K562 (cell line): ENCODE measurements around the gene CSTB. TPM values are rescaled to one million over a fixed set of nuclear protein-coding genes. Genes with fewer than 3 reads are reported as not detected.
A peak's percentile ranks its signal among the peaks of the same experiment; 100 is the strongest.

Source experiments
- ATAC-seq: fragments of 200-7000 bp; cut with Tn5 transposase; 3 replicates; pipeline ENCODE4 v1.9.1; 2020; ENCODE audit warnings: moderate library complexity
- BruUV-seq: library from RNA; stranded (reverse); fragments of 400-500 nt; replicated peaks from 2 replicates; lab custom pipeline; 2021; lab: Mats Ljungman, UMichigan
- CTCF ChIA-PET: fragments of 300-600 bp; formaldehyde crosslinking; extraction: SDS; loops from one replicate; lab custom pipeline; 2021; ENCODE audit warnings: low intra/inter-chr PET ratio; lab: Yijun Ruan, JAX
- POLR2A ChIA-PET: fragments of 300-600, 350-650 bp; sonication (Branson Sonifier 250); formaldehyde crosslinking; extraction: SDS; loops from one replicate; lab custom pipeline; 2021; ENCODE audit warnings: antibody characterized with exemption, inconsistent platforms; lab: Yijun Ruan, JAX
- DNase-seq, 4 experiments: peaks; one replicate each; pipeline versions ENCODE4 v3.0.0 to v3.0.0-alpha.2; 2011 to 2018; ENCODE audit warnings: low spot score in 3 of 4, mixed read lengths in 3 of 4; ENCODE audit errors: extremely low read depth in 1 of 4
- FAIRE-seq: peaks from 2 replicates; lab custom pipeline; 2011; peaks lifted over from hg19 to GRCh38; lab: Jason Lieb, UNC
- H2AFZ ChIP-seq: 2 replicates; pipeline ENCODE4 v1.6.0; 2011; ENCODE audit warnings: low read depth, low read length, control low read depth, inconsistent platforms
- H3K27ac ChIP-seq: fragments of 200-600 bp; 3 replicates; pipeline ENCODE4 v1.8.0; 2011; ENCODE audit warnings: low read depth, mild to moderate bottlenecking, control low read depth, inconsistent platforms, low read length, moderate library complexity, mixed read lengths; ENCODE audit errors: extremely low read depth
- H3K27me3 ChIP-seq, 2 experiments: fragments of 300-600 bp in 1 of 2; 2 replicates in 1 of 2; 3 replicates in 1 of 2; pipeline versions ENCODE4 v1.6.0 to v1.8.0; 2011; ENCODE audit warnings: inconsistent platforms in 2 of 2, low read length in 2 of 2, mild to moderate bottlenecking in 1 of 2, mixed read lengths in 1 of 2, moderate library complexity in 1 of 2; ENCODE audit not compliant: control insufficient read depth in 2 of 2, insufficient read depth in 2 of 2
- H3K36me3 ChIP-seq: fragments of 300-600 bp; 3 replicates; pipeline ENCODE4 v1.8.0; 2011; ENCODE audit warnings: mild to moderate bottlenecking, low read length, inconsistent platforms; ENCODE audit not compliant: control insufficient read depth, insufficient read depth
- H3K4me1 ChIP-seq, 2 experiments: fragments of 200-600 bp in 1 of 2; replicated peaks in 1 of 2; 2 replicates in 1 of 2; 3 replicates in 1 of 2; pipeline versions ENCODE4 v1.5.1 to v1.8.0; 2011; ENCODE audit warnings: inconsistent platforms in 2 of 2, low read length in 2 of 2, mild to moderate bottlenecking in 1 of 2, mixed read lengths in 1 of 2, moderate library complexity in 1 of 2; ENCODE audit not compliant: control insufficient read depth in 2 of 2, insufficient read depth in 2 of 2
- H3K4me2 ChIP-seq: 2 replicates; pipeline ENCODE4 v1.6.1; 2011; ENCODE audit warnings: low read length, control low read depth, inconsistent platforms, mixed read lengths; ENCODE audit not compliant: insufficient read depth
- H3K4me3 ChIP-seq: fragments of 200-600 bp; sonication (generic), shearing (Covaris generic); 2 replicates; pipeline ENCODE4 v1.5.1; 2016; ENCODE audit warnings: control low read depth, inconsistent platforms
- H3K79me2 ChIP-seq: fragments of 200-600 bp; 3 replicates; pipeline ENCODE4 v1.8.0; 2011; ENCODE audit warnings: low read length, inconsistent platforms; ENCODE audit not compliant: control insufficient read depth, insufficient read depth
- H3K9ac ChIP-seq, 2 experiments: 2 replicates each; pipeline versions ENCODE4 v1.6.0 to v1.6.1; 2011; ENCODE audit warnings: low read depth in 2 of 2, low read length in 2 of 2, control low read depth in 1 of 2, inconsistent platforms in 1 of 2, mild to moderate bottlenecking in 1 of 2, mixed read lengths in 1 of 2; ENCODE audit not compliant: insufficient read depth in 1 of 2
- H3K9me1 ChIP-seq: one replicate; pipeline ENCODE4 v1.6.0; 2011; ENCODE audit warnings: inconsistent platforms, mild to moderate bottlenecking, low read length, moderate library complexity; ENCODE audit not compliant: control insufficient read depth, insufficient read depth
- H3K9me3 ChIP-seq: replicated peaks from 2 replicates; pipeline ENCODE4 v1.5.1; 2011; ENCODE audit warnings: low read depth, low read length, inconsistent platforms; ENCODE audit not compliant: control insufficient read depth, insufficient read depth
- H4K20me1 ChIP-seq: replicated peaks from 2 replicates; pipeline ENCODE4 v1.6.1; 2011; ENCODE audit warnings: low read length, inconsistent platforms, mixed read lengths; ENCODE audit not compliant: control insufficient read depth, insufficient read depth
- EGR1 ChIP-seq: fragments of 450-650 bp; conservative IDR thresholded peaks from 2 replicates; pipeline ENCODE4 v1.6.1; 2017; ENCODE audit warnings: mild to moderate bottlenecking
- JUNB ChIP-seq: fragments of 450-650 bp; formaldehyde crosslinking; conservative IDR thresholded peaks from 2 replicates; pipeline ENCODE4 v1.4.0; 2020; ENCODE audit warnings: mild to moderate bottlenecking
- KAT2B ChIP-seq: IDR thresholded peaks from one replicate; pipeline ENCODE4 v1.6.1; 2012; ENCODE audit warnings: low read depth, mild to moderate bottlenecking, control low read depth, inconsistent platforms, low read length, moderate library complexity
- NRF1 ChIP-seq, 2 experiments: fragments of 450-650 bp; IDR thresholded peaks in 1 of 2; conservative IDR thresholded peaks in 1 of 2; 2 replicates each; pipeline ENCODE4 v1.6.1; 2014; ENCODE audit warnings: mild to moderate bottlenecking in 2 of 2
- POLR2G ChIP-seq: fragments of 200-400 bp; formaldehyde crosslinking; IDR thresholded peaks from 2 replicates; pipeline ENCODE4 v1.6.1; 2017; ENCODE audit warnings: low read depth, mild to moderate bottlenecking, antibody characterized with exemption, low read length, moderate library complexity
- SAFB2 ChIP-seq: fragments of 200-400 bp; formaldehyde crosslinking; IDR thresholded peaks from 2 replicates; pipeline ENCODE4 v1.6.1; 2018; ENCODE audit warnings: borderline replicate concordance, low read length, low read depth, moderate library complexity; ENCODE audit not compliant: severe bottlenecking
- ZC3H8 ChIP-seq: fragments of 450-650 bp; IDR thresholded peaks from 2 replicates; pipeline ENCODE4 v1.6.1; 2017
- ZNF830 ChIP-seq: fragments of 250-450 bp; sonication (Bioruptor Pico); IDR thresholded peaks from 2 replicates; pipeline ENCODE4 v1.5.0; 2021; ENCODE audit warnings: mild to moderate bottlenecking
- WGBS: fragments of 100-300 bp; shearing (Covaris generic); methylation state at CpG from one replicate; pipeline ENCODE4 v1.1.6; 2016; ENCODE audit warnings: low coverage, mixed read lengths; ENCODE audit not compliant: insufficient coverage; ENCODE audit errors: missing lambda C conversion rate; 5-methylcytosine and 5-hydroxymethylcytosine counted together
- in situ Hi-C: fragments of 300-500 bp; cut with MboI; formaldehyde crosslinking; loops from 4 replicates; pipeline ENCODE4 v1.15.0; 2018; ENCODE audit warnings: inconsistent platforms, mixed read lengths
- intact Hi-C: fragments of 100-400 bp; cut with micrococcal nuclease; formaldehyde crosslinking; loops from 2 replicates; pipeline ENCODE4 v1.14.2; 2022
- polyA plus RNA-seq, 8 experiments: library from polyadenylated mRNA; depleted of rRNA in 4 of 8; stranded (reverse) in 5 of 8; unstranded in 3 of 8; fragments of >200 nt; fragmentation: Nextera tagmentation in 2 of 8; fragmentation: Illumina TruSeq in 1 of 8; extraction: Ambion mirVana in 2 of 8; extraction: Trizol in 1 of 8; gene quantifications; 2 replicates each; pipeline versions ENCODE4 v1.2.1 to v1.2.3, GENCODE V29; 2011 to 2014; ENCODE audit warnings: inconsistent platforms in 1 of 8, missing spikeins in 1 of 8
- total RNA-seq, 7 experiments: library from RNA; depleted of rRNA in 6 of 7; stranded (reverse); fragments of >200 nt in 6 of 7; fragmentation: Illumina TruSeq in 2 of 7; extraction: Trizol in 2 of 7; gene quantifications; 2 replicates each; pipeline versions ENCODE4 v1.2.1 to v1.2.3, GENCODE V29; 2011 to 2021; ENCODE audit warnings: low replicate concordance in 1 of 7
- TF ChIP-seq, protein P1 (sequence below): sonication (generic); formaldehyde crosslinking; IDR thresholded peaks from 2 replicates; pipeline ENCODE4 v1.9.0; 2022; ENCODE audit warnings: mild to moderate bottlenecking, missing genetic modification reagents

CSTB gene
- total and polyA plus RNA-seq, 9 of the 15 experiments (the other 6 are each of a cell fraction or from before 2014, with no cell fraction given) = 12.4 to 65.0 (median 31.7) TPM

DNA sequence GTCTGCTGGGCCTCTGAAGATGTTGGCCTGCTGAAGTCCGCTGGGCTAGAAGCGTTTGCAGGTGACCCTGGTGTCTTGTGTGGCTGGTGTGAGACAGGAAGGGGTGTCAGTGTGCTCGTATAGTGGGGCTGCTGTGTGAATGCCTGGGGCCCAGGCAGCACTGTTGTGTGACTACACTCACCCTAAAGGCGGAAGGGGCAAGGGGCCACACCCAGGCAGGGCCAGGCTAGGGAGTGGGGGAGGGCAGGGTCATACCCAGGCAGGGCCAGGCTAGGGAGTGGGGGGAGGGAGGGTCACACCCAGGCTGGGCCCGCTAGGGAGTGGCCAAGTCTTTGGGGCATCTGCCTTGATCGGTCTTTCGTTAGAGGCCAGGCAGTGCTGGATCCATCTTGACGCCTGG, 32.2 kb downstream of the CSTB start:
- WGBS = 96% methylated on average over 7 of the region's 8 CpGs
- POLR2A ChIA-PET = no interaction called here

DNA sequence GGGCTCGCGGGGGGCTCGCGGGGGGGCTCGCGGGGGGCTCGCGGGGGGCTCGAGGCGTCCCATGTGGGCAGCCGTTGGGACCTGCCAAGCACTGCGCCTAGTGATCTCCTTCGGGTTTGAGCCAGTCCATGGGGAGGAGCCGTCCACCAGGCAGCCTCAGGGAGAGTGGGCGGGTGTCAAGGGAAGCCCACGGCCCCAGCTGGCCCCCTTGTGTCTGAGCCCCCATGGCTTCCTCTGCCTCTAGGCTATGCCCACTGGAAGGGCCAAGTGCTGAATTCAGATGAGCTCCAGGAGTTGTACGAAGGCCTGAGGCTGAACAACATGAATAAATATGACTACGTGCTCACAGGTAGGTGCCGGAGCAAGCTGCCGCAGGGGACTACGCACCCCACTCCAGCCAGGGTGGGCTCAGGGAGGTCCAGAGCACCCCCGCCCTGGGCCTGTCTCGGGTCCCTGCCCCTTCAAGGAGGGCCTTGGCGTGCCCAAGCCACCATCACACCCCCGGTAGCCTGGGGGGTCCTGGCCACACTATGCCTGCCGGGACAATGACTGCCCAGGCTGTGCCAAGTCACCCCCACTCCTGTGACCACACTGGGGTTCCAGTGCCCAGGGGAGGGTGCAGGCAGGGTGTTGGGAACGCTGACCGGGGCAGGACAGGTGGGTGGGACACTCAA, 34.5 kb downstream of the CSTB start:
- H3K4me2 ChIP-seq = no peak overlapping the region

More for the DNA sequence above, 32.2 kb downstream of the CSTB start:
- Histone ChIP-seq H3K27me3 (no peaks in the 10 kb centered on the region), H2AFZ (no peak overlapping the region), H3K9me1 (no peaks in the 10 kb centered on the region), H3K4me2 (no peak overlapping the region), H3K9ac (peak overlapping the region in 1 of 2 experiments; percentile 72; a peak in 2 of 4 replicates), H3K4me3 (no peak overlapping the region), H4K20me1 (peaks cover 11% of the 10 kb centered on the region; the same call in 1 of the 2 replicates), H3K9me3 (no peaks in the 10 kb centered on the region), H3K36me3 (peaks cover 81% of the 10 kb centered on the region; the same call in 2 of the 3 replicates), H3K27ac (no peak overlapping the region), H3K4me1 (peaks cover 13 to 41% of the 10 kb centered on the region in 2 experiments; a peak in 4 of 5 replicates), H3K79me2 (peaks cover 19% of the 10 kb centered on the region)
- no peak for ATAC-seq
- intact Hi-C loops (no loop called here), in situ Hi-C loops (no loop called here)
- no peak for DNase-seq
- no peak for FAIRE-seq
- CTCF ChIA-PET = no interaction called here
- BruUV-seq = no TSS peak
- TF ChIP-seq JUNB (no peak), SAFB2 (no peak), KAT2B (no peak), ZC3H8 (no peak)
- TF ChIP-seq, protein P1, sequence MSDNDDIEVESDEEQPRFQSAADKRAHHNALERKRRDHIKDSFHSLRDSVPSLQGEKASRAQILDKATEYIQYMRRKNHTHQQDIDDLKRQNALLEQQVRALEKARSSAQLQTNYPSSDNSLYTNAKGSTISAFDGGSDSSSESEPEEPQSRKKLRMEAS (CRISPR knock-in tag) = no peak

More for the DNA sequence above, 34.5 kb downstream of the CSTB start:
- Histone ChIP-seq H3K4me3 (no peak overlapping the region), H2AFZ (no peak overlapping the region), H3K27me3 (no peaks in the 10 kb centered on the region), H3K36me3 (peaks cover 77% of the 10 kb centered on the region; the same call in 2 of the 3 replicates), H4K20me1 (peaks cover 18% of the 10 kb centered on the region), H3K79me2 (peaks cover 32% of the 10 kb centered on the region), H3K9me1 (peaks cover 11% of the 10 kb centered on the region), H3K9me3 (no peaks in the 10 kb centered on the region), H3K27ac (no peak overlapping the region), H3K9ac (0 out of 4 replicates have a peak overlapping the region, but pooled peaks of 1 of the 2 experiments have one; percentile 55), H3K4me1 (peaks cover 26 to 57% of the 10 kb centered on the region in 2 experiments)
- ATAC-seq (no peak), FAIRE-seq (no peak), DNase-seq (no peak)
- TF ChIP-seq ZNF830 = no peak
- 0 out of 2 replicates have a peak, but pooled peaks have one; percentile 7 for TF ChIP-seq EGR1
- no peak for TF ChIP-seq NRF1 (conservative IDR thresholded peaks at IDR 0.05 in 1 of 2, IDR thresholded peaks at IDR 0.05 in 1 of 2)
- peak; percentile 51; the same call in 1 of the 2 replicates for TF ChIP-seq POLR2G
- intact Hi-C loops = no loop called here
- BruUV-seq = no TSS peak
- ChIA-PET POLR2A (interaction anchor here (1.6 to 1.7 kb wide), 2 partner anchors 13 to 20 kb away, joined by 3 to 5 read pairs; no protein-coding TSS in a partner anchor), CTCF (no interaction called here)
- in situ Hi-C loops = no loop called here
- 93% methylated on average over 15 of the region's 28 CpGs for WGBS
